PC-9 (cell line): ENCODE results near the gene CLK4.

Experiments
- EZH2 ChIP-seq: fragments of 200-600 bp; sonication (generic); IDR thresholded peaks from 2 replicates; pipeline ENCODE4 v1.8.0; 2017; ENCODE audit warnings: antibody characterized with exemption, low read depth
- TF ChIP-seq, protein P1 (sequence below): fragments of 200-600 bp; sonication (generic); conservative IDR thresholded peaks from 2 replicates; pipeline ENCODE4 v1.6.1; 2017; ENCODE audit warnings: mixed run types, antibody characterized with exemption, mild to moderate bottlenecking, moderate library complexity

DNA sequence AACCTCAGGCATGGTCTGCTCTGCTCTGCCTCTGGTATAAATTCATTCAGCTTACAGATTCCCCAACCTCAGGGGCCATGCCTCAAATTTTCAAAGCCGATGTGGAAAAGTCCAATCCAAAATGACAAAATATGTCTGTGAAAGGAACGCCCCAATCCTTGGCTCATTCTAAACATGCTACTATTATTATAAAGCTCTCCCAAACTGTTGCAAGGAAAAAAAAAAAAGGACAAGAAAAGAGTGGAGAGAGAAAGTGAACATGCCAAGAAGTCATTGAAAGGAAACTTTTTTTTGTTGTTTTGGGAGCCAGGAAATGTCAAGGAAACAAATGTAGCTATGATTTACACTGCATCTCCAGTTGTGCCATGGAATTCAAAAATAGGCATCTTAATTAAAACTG is 40.5 kb downstream of the CLK4 start:
- TF ChIP-seq, protein P1, sequence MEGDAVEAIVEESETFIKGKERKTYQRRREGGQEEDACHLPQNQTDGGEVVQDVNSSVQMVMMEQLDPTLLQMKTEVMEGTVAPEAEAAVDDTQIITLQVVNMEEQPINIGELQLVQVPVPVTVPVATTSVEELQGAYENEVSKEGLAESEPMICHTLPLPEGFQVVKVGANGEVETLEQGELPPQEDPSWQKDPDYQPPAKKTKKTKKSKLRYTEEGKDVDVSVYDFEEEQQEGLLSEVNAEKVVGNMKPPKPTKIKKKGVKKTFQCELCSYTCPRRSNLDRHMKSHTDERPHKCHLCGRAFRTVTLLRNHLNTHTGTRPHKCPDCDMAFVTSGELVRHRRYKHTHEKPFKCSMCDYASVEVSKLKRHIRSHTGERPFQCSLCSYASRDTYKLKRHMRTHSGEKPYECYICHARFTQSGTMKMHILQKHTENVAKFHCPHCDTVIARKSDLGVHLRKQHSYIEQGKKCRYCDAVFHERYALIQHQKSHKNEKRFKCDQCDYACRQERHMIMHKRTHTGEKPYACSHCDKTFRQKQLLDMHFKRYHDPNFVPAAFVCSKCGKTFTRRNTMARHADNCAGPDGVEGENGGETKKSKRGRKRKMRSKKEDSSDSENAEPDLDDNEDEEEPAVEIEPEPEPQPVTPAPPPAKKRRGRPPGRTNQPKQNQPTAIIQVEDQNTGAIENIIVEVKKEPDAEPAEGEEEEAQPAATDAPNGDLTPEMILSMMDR = no peak
- TF ChIP-seq EZH2 = no peak
